GM18498 (cell line): ENCODE data around the gene SLC36A3.
"Not testable (repeated sequence)": the region's sequence is repeated elsewhere in the genome, so short reads cannot be mapped to it uniquely, and the experiment has no call there.

Experiments used
- ATAC-seq: cut with Tn5 transposase; IDR thresholded peaks from one replicate; pipeline ENCODE4 v1.9.1; 2021; ENCODE audit warnings: mild to moderate bottlenecking, moderate library complexity; ENCODE audit not compliant: unreplicated experiment

SLC36A3 gene

DNA sequence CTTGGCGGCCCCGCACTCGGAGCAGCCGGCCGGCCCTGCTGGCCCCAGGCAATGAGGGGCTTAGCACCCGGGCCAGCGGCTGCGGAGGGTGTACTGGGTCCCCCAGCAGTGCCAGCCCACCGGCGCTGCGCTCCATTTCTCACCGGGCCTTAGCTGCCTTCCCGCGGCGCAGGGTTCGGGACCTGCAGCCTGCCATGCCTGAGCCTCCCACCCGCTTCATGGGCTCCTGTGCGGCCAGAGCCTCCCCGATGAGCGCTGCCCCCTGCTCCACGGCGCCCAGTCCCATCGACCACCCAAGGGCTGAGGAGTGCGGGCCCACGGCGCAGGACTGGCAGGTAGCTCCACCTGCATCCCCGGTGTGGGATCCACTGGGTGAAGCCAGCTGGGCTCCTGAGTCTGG lies 5.7 kb upstream of the SLC36A3 start:
- not testable (repeated sequence) for ATAC-seq

- ATAC-seq = no peak
Measured at GRCh38 chr5:151298063-151298855, 5.3 kb downstream of the SLC36A3 start.

DNA sequence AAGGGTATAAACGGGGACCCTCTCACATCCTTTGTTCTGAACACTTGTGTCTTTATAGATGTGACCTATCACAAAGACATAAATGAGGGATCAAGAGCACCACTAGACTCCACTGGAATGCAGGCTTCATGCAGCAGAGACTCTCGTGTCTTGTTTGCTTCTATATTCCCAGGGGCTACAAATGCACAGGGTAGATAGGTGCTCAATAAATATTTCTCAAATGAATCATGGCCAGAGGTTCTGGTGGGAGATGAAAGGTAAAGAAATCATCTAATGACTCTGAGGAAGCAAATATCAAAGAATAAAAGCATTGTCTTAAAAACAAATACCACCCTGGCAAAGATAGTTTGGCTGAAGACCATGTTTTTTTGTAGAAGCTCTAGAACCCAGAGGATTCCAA lies 6.6 kb downstream of the SLC36A3 start:
- no peak for ATAC-seq

DNA sequence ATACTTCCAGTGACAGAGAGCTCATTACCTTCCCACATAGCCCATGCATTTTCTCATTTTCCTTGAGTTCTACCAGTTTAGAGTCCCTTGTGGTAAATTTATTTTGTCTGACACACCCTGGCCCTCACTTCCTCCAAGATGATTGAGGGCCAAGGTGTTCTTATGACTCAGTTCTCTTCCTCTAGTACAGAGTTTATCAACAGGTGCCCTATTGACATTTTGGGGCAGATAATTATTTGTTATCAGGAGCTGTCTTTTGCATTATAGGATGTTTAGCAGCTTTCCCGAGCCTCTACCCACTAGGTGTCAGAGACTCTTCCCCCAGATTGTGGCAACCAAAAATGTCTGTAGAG lies 7.1 kb downstream of the SLC36A3 start:
- no peak for ATAC-seq

DNA sequence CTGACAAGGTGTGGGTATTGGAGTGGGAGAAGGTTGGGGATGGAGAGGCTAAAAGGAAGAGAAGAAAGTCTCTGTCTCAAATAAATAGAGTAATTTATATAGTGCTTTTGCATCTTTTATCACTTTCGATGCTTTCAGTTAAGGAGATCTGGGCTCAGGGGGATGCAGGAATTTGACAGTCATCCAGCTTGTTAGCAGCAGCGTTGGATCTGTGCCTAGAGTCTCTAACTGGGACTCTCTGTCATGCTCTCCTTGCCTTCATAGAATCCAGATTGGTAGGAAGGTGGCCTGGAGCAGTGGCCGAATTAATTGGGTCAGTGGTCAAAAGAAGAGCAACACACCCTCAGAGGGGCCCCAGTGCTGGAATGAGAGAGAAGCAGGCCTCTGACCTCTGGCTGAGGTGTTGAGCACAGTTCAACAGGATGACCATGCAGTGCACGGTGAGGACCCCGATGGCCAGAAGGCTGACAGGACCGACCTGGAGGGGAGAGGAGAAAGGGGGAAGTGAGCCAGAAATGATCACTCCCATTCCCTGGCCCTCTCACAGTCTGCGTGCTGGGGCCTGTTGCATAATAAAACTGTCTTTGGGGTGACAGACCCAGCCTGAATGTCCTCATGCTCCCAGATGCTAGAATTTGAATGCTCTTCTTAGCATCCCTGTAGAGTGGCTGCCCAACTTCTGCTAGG lies 7.6 kb downstream of the SLC36A3 start:
- no peak for ATAC-seq

- no peak for ATAC-seq
Measured at GRCh38 chr5:151295138-151295537, 8.4 kb downstream of the SLC36A3 start.

DNA sequence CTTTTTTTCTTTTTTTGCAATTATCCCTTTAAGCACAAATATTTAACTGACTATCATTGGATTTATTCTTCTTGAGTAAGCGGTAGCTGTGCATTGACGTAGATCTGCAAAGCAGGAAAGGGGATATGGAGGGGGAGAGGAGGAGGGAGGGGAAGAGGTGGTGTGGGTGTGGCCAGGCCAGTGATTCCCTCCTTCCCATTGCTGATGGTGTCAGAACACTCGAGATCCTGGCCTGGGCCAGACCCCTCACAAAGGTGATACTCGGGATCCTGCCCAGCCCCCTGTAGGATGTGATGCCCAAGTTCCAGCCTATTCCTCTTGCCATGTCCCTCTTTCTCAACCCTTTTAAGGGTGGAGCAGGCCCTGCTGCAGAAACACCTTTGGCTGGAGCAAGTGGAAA lies 9.9 kb downstream of the SLC36A3 start:
- ATAC-seq = no peak

DNA sequence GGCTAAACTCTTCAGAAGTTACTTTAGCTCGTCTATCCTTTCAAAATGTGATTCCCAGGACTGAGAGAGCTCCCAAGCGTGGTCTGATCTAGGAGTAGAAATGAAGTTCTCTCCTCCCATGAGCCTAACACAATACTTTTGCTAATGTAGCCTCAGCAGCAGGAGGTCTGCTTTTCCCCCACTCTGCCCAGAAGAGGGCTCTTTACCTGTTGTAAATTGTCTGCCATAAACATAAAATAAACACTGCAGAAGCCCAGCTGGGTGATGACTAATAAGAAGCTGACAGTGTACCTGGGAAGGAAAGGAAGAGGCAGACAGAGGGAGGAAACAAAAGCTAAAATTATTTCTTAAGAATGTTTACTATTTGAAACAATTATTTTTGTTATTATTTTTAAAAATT lies 15.4 kb downstream of the SLC36A3 start:
- ATAC-seq = no peak

GRCh38 chr5:151286246-151286645 lies 17.3 kb downstream of the SLC36A3 start:
- no peak for ATAC-seq

DNA sequence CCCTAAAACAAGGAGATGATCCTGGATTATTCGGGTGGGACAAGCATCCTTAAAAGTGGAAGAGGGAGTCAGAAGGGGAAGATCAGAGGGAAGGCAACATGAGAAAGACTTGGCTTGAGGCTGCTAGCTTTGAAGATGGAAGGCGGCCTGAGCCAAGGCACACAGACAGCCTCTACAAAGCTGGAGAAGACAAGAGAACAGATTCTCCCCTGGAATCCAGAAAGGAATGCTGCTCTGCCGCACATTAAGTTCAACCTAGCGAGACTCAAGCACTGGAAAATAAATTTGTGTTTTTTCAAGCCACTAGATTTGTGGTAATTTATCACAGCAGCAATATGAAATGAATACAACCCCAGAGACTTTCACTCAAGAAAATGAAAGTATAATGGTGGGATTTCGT lies 17.9 kb downstream of the SLC36A3 start:
- no peak for ATAC-seq

- ATAC-seq = no peak
Measured at GRCh38 chr5:151284392-151284967, 19.1 kb downstream of the SLC36A3 start.

- no peak for ATAC-seq
Measured at GRCh38 chr5:151283120-151283825, 20.3 kb downstream of the SLC36A3 start.

DNA sequence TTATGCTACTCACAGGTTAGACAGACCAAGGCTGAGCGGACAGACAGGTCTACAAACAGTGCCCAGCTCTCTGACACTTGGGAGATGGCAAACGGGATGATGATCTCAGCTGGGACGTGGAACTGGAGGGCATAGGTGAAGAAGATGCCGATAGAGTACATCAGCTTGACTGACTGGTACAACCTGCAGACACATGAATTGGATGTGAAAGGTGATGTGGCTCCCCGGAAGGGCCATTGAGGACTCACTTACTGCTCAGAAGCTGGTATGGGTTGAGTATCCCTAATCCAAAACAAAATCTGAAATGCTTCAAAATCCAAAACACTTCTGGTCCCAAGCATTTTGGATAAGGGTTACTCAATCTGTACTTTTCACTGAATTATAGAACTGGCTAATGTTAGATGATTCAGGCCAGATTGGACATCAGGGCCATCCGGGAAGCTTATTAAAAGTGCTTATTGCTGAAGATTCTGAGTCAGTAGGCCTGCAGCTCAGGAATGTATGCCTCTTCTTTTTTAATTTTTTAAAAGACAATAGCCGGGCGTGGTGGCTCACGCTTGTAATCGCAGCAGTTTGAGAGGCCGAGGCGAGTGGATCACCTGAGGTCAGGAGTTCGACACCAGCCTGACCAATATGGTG lies 22.4 kb downstream of the SLC36A3 start:
- ATAC-seq = no peak

- no peak for ATAC-seq
Measured at GRCh38 chr5:151280443-151280842, 23.1 kb downstream of the SLC36A3 start.

DNA sequence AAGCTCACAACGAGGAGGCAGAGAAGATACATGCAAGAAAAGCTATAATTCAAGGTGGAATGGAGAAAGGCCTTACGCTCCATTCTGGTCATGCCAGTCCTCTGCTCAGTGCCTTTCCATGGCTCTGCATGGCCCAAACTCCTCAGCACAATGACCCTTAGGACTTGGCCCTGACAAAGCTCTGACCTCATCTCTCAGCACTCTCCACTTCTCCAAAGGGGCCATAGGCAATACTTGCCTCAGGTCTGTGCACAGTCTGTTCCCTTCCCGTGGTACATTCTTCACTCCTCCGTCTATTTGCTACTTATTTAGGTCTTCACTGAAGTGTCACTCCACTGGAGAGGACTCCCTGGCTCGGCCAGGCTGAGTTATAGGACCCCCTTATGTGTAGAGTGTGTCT lies 24.7 kb downstream of the SLC36A3 start:
- ATAC-seq = no peak

- no peak for ATAC-seq
Measured at GRCh38 chr5:151275803-151276202, 27.8 kb downstream of the SLC36A3 start.

DNA sequence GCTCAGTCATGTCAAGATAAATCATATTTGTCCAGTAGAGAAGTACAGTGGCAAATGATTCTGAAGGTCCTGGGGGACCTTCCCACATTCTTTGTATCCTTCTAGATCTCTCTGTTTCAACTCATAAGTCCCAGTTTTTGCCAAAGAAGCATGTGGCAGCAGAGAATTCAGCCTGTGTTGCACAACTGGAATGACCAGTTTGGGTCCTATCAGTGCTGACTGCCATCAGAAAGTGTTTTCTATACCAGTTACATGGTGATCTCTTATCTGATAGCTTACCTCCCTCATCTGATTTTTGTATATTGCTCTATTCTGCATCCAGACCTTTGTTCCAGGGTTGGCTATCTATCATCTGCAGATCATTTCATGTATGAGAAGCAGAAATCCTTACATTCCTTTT lies 28.9 kb downstream of the SLC36A3 start:
- no peak for ATAC-seq

- ATAC-seq = no peak
Measured at GRCh38 chr5:151271336-151271735, 32.2 kb downstream of the SLC36A3 start.

- peak; percentile 78 for ATAC-seq
Measured at GRCh38 chr5:151270599-151270998, 33.0 kb downstream of the SLC36A3 start.

DNA sequence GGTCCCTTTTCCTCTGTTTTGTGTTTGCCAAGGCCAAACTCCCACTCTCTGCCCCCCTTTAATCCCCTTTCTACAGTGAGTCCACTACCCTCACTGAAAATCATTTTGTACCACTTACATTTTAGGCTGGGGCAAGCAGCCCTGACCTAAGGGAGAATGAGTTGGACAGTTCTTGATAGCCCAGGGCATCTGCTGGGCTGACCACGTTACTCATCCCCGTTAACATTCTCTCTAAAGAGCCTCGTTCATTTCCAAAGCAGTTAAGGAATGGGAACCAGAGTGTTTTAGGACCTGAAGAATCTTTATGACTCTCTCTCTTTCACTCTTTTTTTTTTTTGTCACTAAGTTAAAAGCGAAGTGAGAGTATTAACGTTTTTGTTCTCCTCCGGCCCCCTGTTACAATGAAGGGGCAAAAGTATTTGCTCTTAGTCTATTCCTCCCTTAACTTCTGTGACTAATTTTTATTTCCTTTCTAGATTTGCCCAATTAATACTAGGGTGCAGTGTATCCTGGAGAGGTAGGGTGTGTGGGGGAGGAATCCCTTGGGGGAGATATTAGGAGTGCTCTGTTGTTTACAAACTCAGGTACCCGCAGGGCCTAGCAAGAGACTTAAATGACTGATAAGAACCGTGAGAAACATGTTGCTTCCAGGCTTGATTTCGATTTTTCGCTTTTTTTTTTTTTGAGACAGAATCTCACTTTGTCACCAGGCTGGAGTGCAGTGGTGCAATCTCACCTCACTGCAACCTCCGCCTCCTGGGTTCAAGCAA lies 35.9 kb downstream of the SLC36A3 start:
- no peak for ATAC-seq
